Left ventricle myocardium inferior (tissue), 1 donor: ENCODE measurements around the gene CMIP. TPM values are rescaled to one million over a fixed set of nuclear protein-coding genes. Genes with fewer than 3 reads are reported as not detected.

Source experiments
- DNase-seq: peaks from one replicate; pipeline ENCODE4 v3.0.0-alpha.2; 2020
- H3K27ac ChIP-seq: fragments of 200-600 bp; replicated peaks from 2 replicates; pipeline ENCODE4 v1.8.0; 2021
- H3K27me3 ChIP-seq: fragments of 200-600 bp; 2 replicates; pipeline ENCODE4 v1.8.0; 2021; ENCODE audit warnings: low read depth
- H3K36me3 ChIP-seq: fragments of 200-600 bp; 2 replicates; pipeline ENCODE4 v1.8.0; 2021
- H3K4me1 ChIP-seq: fragments of 200-600 bp; 2 replicates; pipeline ENCODE4 v1.8.0; 2021
- H3K4me3 ChIP-seq: fragments of 200-600 bp; 2 replicates; pipeline ENCODE4 v1.8.0; 2021; ENCODE audit warnings: mild to moderate bottlenecking, moderate library complexity
- H3K9me3 ChIP-seq: fragments of 200-600 bp; replicated peaks from 2 replicates; pipeline ENCODE4 v1.8.0; 2021
- CTCF ChIP-seq: fragments of 200-600 bp; IDR thresholded peaks from 2 replicates; pipeline ENCODE4 v1.8.0; 2021; ENCODE audit warnings: antibody characterized with exemption, mild to moderate bottlenecking, borderline replicate concordance
- intact Hi-C: fragments of 100-400 bp; cut with micrococcal nuclease; formaldehyde crosslinking; loops from one replicate; pipeline ENCODE4 v1.11.0; 2022
- total RNA-seq: library from RNA; stranded (reverse); fragmentation: NEBNext Ultra II Directional; extraction: Animal tissue kit (Norgen Biotek cat#: 25700); gene quantifications from one replicate; pipeline ENCODE4 v1.2.1, GENCODE V29; 2021
- donor health status: DM: no; HTN: yes; CAD: no; lungs with severe emphysema.

CMIP gene
- total RNA-seq, 1 donor from 2014 or later, result 11.2 TPM

- TF ChIP-seq CTCF, result no peak
- Histone ChIP-seq H3K9me3 (no peaks in the 10 kb centered on the region), H3K4me3 (no peak overlapping the region), H3K4me1 (peaks cover 6% of the 10 kb centered on the region), H3K27me3 (peaks cover 27% of the 10 kb centered on the region), H3K36me3 (no peaks in the 10 kb centered on the region), H3K27ac (no peak overlapping the region)
- no peak for DNase-seq
- intact Hi-C loops, result no loop called here
These were observed 36.1 kb upstream of the CMIP start for GRCh38 chr16:81408409-81408950.

- H3K4me1 ChIP-seq, result no peaks in the 10 kb centered on the region
- no peaks in the 10 kb centered on the region for H3K9me3 ChIP-seq
- no peaks in the 10 kb centered on the region for H3K36me3 ChIP-seq
- DNase-seq, result no peak
- intact Hi-C loops, result no loop called here
- TF ChIP-seq CTCF, result no peak
- no peak overlapping the region for H3K4me3 ChIP-seq
- peaks cover 23% of the 10 kb centered on the region for H3K27me3 ChIP-seq
- H3K27ac ChIP-seq, result no peak overlapping the region
These were observed 35.5 kb upstream of the CMIP start for GRCh38 chr16:81409016-81409556.

- H3K4me1 ChIP-seq, result no peaks in the 10 kb centered on the region
- H3K4me3 ChIP-seq, result no peak overlapping the region
- intact Hi-C loops, result no loop called here
- no peak for TF ChIP-seq CTCF
- H3K9me3 ChIP-seq, result no peaks in the 10 kb centered on the region
- no peak overlapping the region for H3K27ac ChIP-seq
- DNase-seq, result no peak
- H3K27me3 ChIP-seq, result peaks cover 26% of the 10 kb centered on the region
- no peaks in the 10 kb centered on the region for H3K36me3 ChIP-seq
These were observed 33.8 kb upstream of the CMIP start for GRCh38 chr16:81410643-81411293.

- H3K4me1 ChIP-seq, result no peaks in the 10 kb centered on the region
- intact Hi-C loops, result no loop called here
- no peak overlapping the region for H3K27ac ChIP-seq
- no peak for TF ChIP-seq CTCF
- H3K27me3 ChIP-seq, result peaks cover 10% of the 10 kb centered on the region
- no peak overlapping the region for H3K4me3 ChIP-seq
- no peaks in the 10 kb centered on the region for H3K9me3 ChIP-seq
- DNase-seq, result no peak
- H3K36me3 ChIP-seq, result no peaks in the 10 kb centered on the region
These were observed 31.2 kb upstream of the CMIP start for GRCh38 chr16:81413245-81413990.

- Histone ChIP-seq H3K4me1 (no peaks in the 10 kb centered on the region), H3K27ac (no peak overlapping the region), H3K36me3 (no peaks in the 10 kb centered on the region), H3K27me3 (peaks cover 3% of the 10 kb centered on the region), H3K9me3 (no peaks in the 10 kb centered on the region), H3K4me3 (no peak overlapping the region)
- DNase-seq, result no peak
- no peak for TF ChIP-seq CTCF
- intact Hi-C loops, result no loop called here
These were observed 28.9 kb upstream of the CMIP start for GRCh38 chr16:81415751-81416150.
